Skeletal muscle satellite cell (primary cell): ENCODE measurements around the gene EIF3CL. TPM values are rescaled to one million over a fixed set of nuclear protein-coding genes. Genes with fewer than 3 reads are reported as not detected.
"Not testable (repeated sequence)": the region's sequence is repeated elsewhere in the genome, so short reads cannot be mapped to it uniquely, and the experiment has no call there.

ENCODE experiments used
- H3K27me3 ChIP-seq: 2 replicates; pipeline ENCODE4 v1.7.0; 2013; ENCODE audit warnings: low read length; ENCODE audit not compliant: control insufficient read depth, insufficient read depth
- H3K36me3 ChIP-seq: 2 replicates; pipeline ENCODE4 v1.7.0; 2013; ENCODE audit warnings: mild to moderate bottlenecking, control low read depth, low read length; ENCODE audit not compliant: insufficient read depth
- H3K4me1 ChIP-seq: 2 replicates; pipeline ENCODE4 v1.7.0; 2013; ENCODE audit warnings: low read length; ENCODE audit not compliant: control insufficient read depth, insufficient read depth
- H3K4me2 ChIP-seq: 2 replicates; pipeline ENCODE4 v1.7.0; 2013; ENCODE audit warnings: mild to moderate bottlenecking, low read length
- H3K4me3 ChIP-seq: 2 replicates; pipeline ENCODE4 v1.7.0; 2013; ENCODE audit warnings: low read length
- H3K9ac ChIP-seq: 2 replicates; pipeline ENCODE4 v1.7.0; 2013; ENCODE audit warnings: mild to moderate bottlenecking, low read depth, low read length, moderate library complexity
- H3K9me3 ChIP-seq: replicated peaks from 2 replicates; pipeline ENCODE4 v1.7.0; 2013; ENCODE audit warnings: mild to moderate bottlenecking, control low read depth, low read length
- small RNA-seq: library from RNA; depleted of rRNA; stranded (forward); fragments of <200 nt; gene quantifications from one replicate; pipeline ENCODE3, GENCODE V24; 2012

The EIF3CL gene

DNA sequence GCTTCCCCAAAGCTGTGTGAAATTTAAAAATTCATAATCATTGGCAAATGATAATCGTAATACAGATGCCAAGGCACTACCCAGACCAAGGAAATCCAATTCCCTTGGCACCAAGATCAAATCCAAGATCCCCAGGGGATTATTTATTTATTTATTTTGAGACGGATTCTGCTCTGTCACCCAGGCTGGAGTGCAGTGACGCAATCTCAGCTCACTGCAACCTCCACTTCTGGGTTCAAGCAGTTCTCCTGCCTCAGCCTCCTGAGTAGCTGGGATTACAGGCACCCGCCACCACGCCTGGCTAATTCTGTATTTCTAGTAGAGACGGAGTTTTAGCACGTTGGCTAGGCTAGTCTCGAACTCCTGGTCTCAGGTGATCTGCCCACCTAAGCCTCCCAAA lies 68.0 kb downstream of the EIF3CL start:
- H3K36me3 ChIP-seq, H3K9me3 ChIP-seq, H3K4me2 ChIP-seq, H3K9ac ChIP-seq, H3K4me1 ChIP-seq, H3K27me3 ChIP-seq, H3K4me3 ChIP-seq: not testable (repeated sequence)

DNA sequence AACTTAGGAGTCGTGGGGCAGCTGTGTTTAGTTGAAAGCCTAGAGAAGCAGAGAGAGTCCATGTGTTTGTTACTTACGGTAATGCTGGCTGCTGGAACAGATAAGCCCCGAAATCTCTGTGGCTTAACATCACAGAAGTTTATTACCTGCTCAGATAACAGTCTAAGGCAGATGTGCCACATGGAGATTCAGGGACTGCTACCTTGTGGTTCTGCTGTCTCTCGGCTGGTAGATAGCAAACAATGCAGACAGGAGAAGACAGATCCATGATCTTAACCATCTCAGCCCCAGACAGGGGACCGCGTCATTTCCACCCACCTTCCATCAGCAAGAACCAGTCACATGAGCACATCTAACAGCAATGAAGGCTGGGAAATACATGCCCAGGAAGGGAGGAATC lies 71.0 kb downstream of the EIF3CL start:
- not testable (repeated sequence) for H3K36me3 ChIP-seq, H3K9ac ChIP-seq, H3K27me3 ChIP-seq, H3K9me3 ChIP-seq, H3K4me2 ChIP-seq, H3K4me1 ChIP-seq, H3K4me3 ChIP-seq

DNA sequence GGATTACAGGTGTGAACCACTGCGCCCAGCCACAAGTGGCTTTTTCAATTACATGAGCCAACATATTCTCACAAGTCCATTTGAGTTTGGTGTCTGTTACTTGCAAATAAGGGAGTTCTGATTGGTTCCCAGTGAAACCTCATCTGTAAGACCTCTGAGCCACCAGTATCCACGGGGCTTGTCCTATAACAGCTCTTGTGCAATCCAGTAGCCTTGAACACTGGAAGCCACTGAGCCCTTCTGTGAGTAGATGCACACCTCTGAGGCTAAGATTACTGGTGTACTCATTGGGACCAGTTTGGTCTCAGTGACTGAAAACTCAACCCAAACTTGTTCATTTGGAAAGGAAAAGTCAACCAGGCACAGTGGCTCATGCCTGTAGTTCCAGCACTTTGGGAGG lies 72.7 kb downstream of the EIF3CL start:
- not testable (repeated sequence) for H3K4me1 ChIP-seq, H3K27me3 ChIP-seq, H3K4me3 ChIP-seq, H3K36me3 ChIP-seq, H3K4me2 ChIP-seq, H3K9me3 ChIP-seq, H3K9ac ChIP-seq

DNA sequence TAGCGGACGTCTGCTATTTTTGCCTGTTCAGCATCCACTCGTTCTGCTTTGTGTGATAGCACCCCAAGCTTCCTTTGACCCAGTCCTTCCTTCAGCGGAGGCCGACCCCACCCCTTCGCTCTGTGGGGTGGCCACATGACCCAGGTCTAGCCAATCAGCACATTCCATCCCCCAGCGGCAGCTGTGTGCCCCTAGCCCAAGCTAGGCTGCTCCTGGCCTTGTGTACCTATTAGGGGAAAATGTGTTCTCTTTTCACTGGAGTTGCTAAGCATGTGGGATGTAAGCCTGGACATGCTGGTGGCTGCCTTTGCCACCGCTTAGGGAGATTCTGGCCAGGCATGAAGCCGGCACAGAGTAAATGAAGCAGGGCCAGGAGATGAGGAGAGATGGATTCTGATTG lies 73.4 kb downstream of the EIF3CL start:
- not testable (repeated sequence) for H3K36me3 ChIP-seq, H3K27me3 ChIP-seq, H3K9ac ChIP-seq, H3K4me2 ChIP-seq, H3K4me3 ChIP-seq, H3K4me1 ChIP-seq, H3K9me3 ChIP-seq

Small RNA genes lying within 50 kb of the gene (small RNA-seq; reads per million reads assigned to genes)
- gene AC138904.2, result not detected
- not detected for gene MIR6862-1
